K562 (cell line): ENCODE results near the gene KCNK3. TPM values are rescaled to one million over a fixed set of nuclear protein-coding genes. Genes with fewer than 3 reads are reported as not detected.

Experiments
- ATAC-seq: fragments of 200-7000 bp; cut with Tn5 transposase; 3 replicates; pipeline ENCODE4 v1.9.1; 2020; ENCODE audit warnings: moderate library complexity
- BruUV-seq: library from RNA; stranded (reverse); fragments of 400-500 nt; replicated peaks from 2 replicates; lab custom pipeline; 2021; lab: Mats Ljungman, UMichigan
- CTCF ChIA-PET: fragments of 300-600 bp; formaldehyde crosslinking; extraction: SDS; loops from one replicate; lab custom pipeline; 2021; ENCODE audit warnings: low intra/inter-chr PET ratio; lab: Yijun Ruan, JAX
- POLR2A ChIA-PET: fragments of 300-600, 350-650 bp; sonication (Branson Sonifier 250); formaldehyde crosslinking; extraction: SDS; loops from one replicate; lab custom pipeline; 2021; ENCODE audit warnings: antibody characterized with exemption, inconsistent platforms; lab: Yijun Ruan, JAX
- DNase-seq, 4 experiments: peaks; one replicate each; pipeline versions ENCODE4 v3.0.0 to v3.0.0-alpha.2; 2011 to 2018; ENCODE audit warnings: low spot score in 3 of 4, mixed read lengths in 3 of 4; ENCODE audit errors: extremely low read depth in 1 of 4
- FAIRE-seq: peaks from 2 replicates; lab custom pipeline; 2011; peaks lifted over from hg19 to GRCh38; lab: Jason Lieb, UNC
- H2AFZ ChIP-seq: 2 replicates; pipeline ENCODE4 v1.6.0; 2011; ENCODE audit warnings: low read depth, low read length, control low read depth, inconsistent platforms
- H3K27ac ChIP-seq: fragments of 200-600 bp; 3 replicates; pipeline ENCODE4 v1.8.0; 2011; ENCODE audit warnings: low read depth, mild to moderate bottlenecking, control low read depth, inconsistent platforms, low read length, moderate library complexity, mixed read lengths; ENCODE audit errors: extremely low read depth
- H3K27me3 ChIP-seq, 2 experiments: fragments of 300-600 bp in 1 of 2; 2 replicates in 1 of 2; 3 replicates in 1 of 2; pipeline versions ENCODE4 v1.6.0 to v1.8.0; 2011; ENCODE audit warnings: inconsistent platforms in 2 of 2, low read length in 2 of 2, mild to moderate bottlenecking in 1 of 2, mixed read lengths in 1 of 2, moderate library complexity in 1 of 2; ENCODE audit not compliant: control insufficient read depth in 2 of 2, insufficient read depth in 2 of 2
- H3K36me3 ChIP-seq: fragments of 300-600 bp; 3 replicates; pipeline ENCODE4 v1.8.0; 2011; ENCODE audit warnings: mild to moderate bottlenecking, low read length, inconsistent platforms; ENCODE audit not compliant: control insufficient read depth, insufficient read depth
- H3K4me1 ChIP-seq, 2 experiments: fragments of 200-600 bp in 1 of 2; replicated peaks in 1 of 2; 2 replicates in 1 of 2; 3 replicates in 1 of 2; pipeline versions ENCODE4 v1.5.1 to v1.8.0; 2011; ENCODE audit warnings: inconsistent platforms in 2 of 2, low read length in 2 of 2, mild to moderate bottlenecking in 1 of 2, mixed read lengths in 1 of 2, moderate library complexity in 1 of 2; ENCODE audit not compliant: control insufficient read depth in 2 of 2, insufficient read depth in 2 of 2
- H3K4me2 ChIP-seq: 2 replicates; pipeline ENCODE4 v1.6.1; 2011; ENCODE audit warnings: low read length, control low read depth, inconsistent platforms, mixed read lengths; ENCODE audit not compliant: insufficient read depth
- H3K4me3 ChIP-seq: fragments of 200-600 bp; sonication (generic), shearing (Covaris generic); 2 replicates; pipeline ENCODE4 v1.5.1; 2016; ENCODE audit warnings: control low read depth, inconsistent platforms
- H3K79me2 ChIP-seq: fragments of 200-600 bp; 3 replicates; pipeline ENCODE4 v1.8.0; 2011; ENCODE audit warnings: low read length, inconsistent platforms; ENCODE audit not compliant: control insufficient read depth, insufficient read depth
- H3K9ac ChIP-seq, 2 experiments: 2 replicates each; pipeline versions ENCODE4 v1.6.0 to v1.6.1; 2011; ENCODE audit warnings: low read depth in 2 of 2, low read length in 2 of 2, control low read depth in 1 of 2, inconsistent platforms in 1 of 2, mild to moderate bottlenecking in 1 of 2, mixed read lengths in 1 of 2; ENCODE audit not compliant: insufficient read depth in 1 of 2
- H3K9me1 ChIP-seq: one replicate; pipeline ENCODE4 v1.6.0; 2011; ENCODE audit warnings: inconsistent platforms, mild to moderate bottlenecking, low read length, moderate library complexity; ENCODE audit not compliant: control insufficient read depth, insufficient read depth
- H3K9me3 ChIP-seq: replicated peaks from 2 replicates; pipeline ENCODE4 v1.5.1; 2011; ENCODE audit warnings: low read depth, low read length, inconsistent platforms; ENCODE audit not compliant: control insufficient read depth, insufficient read depth
- H4K20me1 ChIP-seq: replicated peaks from 2 replicates; pipeline ENCODE4 v1.6.1; 2011; ENCODE audit warnings: low read length, inconsistent platforms, mixed read lengths; ENCODE audit not compliant: control insufficient read depth, insufficient read depth
- BRF1 ChIP-seq: IDR thresholded peaks from 3 replicates; pipeline ENCODE4 v1.6.1; 2011; ENCODE audit warnings: borderline replicate concordance, mild to moderate bottlenecking; ENCODE audit not compliant: insufficient read length; ENCODE audit errors: extremely low read depth
- CCAR2 ChIP-seq: fragments of 200-400 bp; formaldehyde crosslinking; IDR thresholded peaks from 2 replicates; pipeline ENCODE4 v1.6.1; 2017; ENCODE audit warnings: mild to moderate bottlenecking, low read depth, low read length
- CEBPG ChIP-seq, 3 experiments: fragments of 200-800 bp in 1 of 3; sonication (Bioruptor generic) in 1 of 3; sonication (generic) in 1 of 3; formaldehyde crosslinking in 1 of 3; IDR thresholded peaks in 2 of 3; conservative IDR thresholded peaks in 1 of 3; 2 replicates each; pipeline versions ENCODE4 v1.6.1 to v1.8.0; 2016 to 2022; ENCODE audit warnings: missing compliant biosample characterization in 2 of 3, missing genetic modification characterization in 2 of 3, mild to moderate bottlenecking in 1 of 3, missing genetic modification reagents in 1 of 3
- CHCHD3 ChIP-seq: fragments of 250-450 bp; sonication (Bioruptor Pico); IDR thresholded peaks from 2 replicates; pipeline ENCODE4 v2.1.2; 2022; ENCODE audit warnings: mild to moderate bottlenecking
- EZH2 ChIP-seq: IDR thresholded peaks from 2 replicates; pipeline ENCODE4 v1.6.1; 2012; ENCODE audit warnings: low read depth, mild to moderate bottlenecking, inconsistent platforms, low read length, borderline replicate concordance
- MCM2 ChIP-seq: fragments of 450-650 bp; IDR thresholded peaks from 2 replicates; pipeline ENCODE4 v1.6.1; 2017; ENCODE audit warnings: low read depth, mild to moderate bottlenecking
- SIRT6 ChIP-seq: IDR thresholded peaks from one replicate; pipeline ENCODE4 v1.6.1; 2012; ENCODE audit warnings: low read depth, mild to moderate bottlenecking, control low read depth, inconsistent platforms, low read length, moderate library complexity
- SMAD4 ChIP-seq: fragments of 250-450 bp; sonication (Bioruptor Pico); conservative IDR thresholded peaks from 2 replicates; pipeline ENCODE4 v1.8.0; 2021; ENCODE audit warnings: inconsistent platforms, mild to moderate bottlenecking, moderate library complexity
- SMARCC2 ChIP-seq: fragments of 450-650 bp; IDR thresholded peaks from 2 replicates; pipeline ENCODE4 v1.6.1; 2017; ENCODE audit warnings: antibody characterized with exemption, moderate library complexity, mild to moderate bottlenecking, low read depth
- ZNF347 ChIP-seq: fragments of 450-650 bp; formaldehyde crosslinking; IDR thresholded peaks from 2 replicates; pipeline ENCODE4 v1.4.0; 2020; ENCODE audit warnings: low read depth, mild to moderate bottlenecking, moderate library complexity
- ZNF384 ChIP-seq: IDR thresholded peaks from 2 replicates; pipeline ENCODE4 v1.6.1; 2012; ENCODE audit warnings: low read depth, low read length, improper control_type of control experiment
- ZNF561 ChIP-seq: fragments of 450-650 bp; formaldehyde crosslinking; conservative IDR thresholded peaks from 2 replicates; pipeline ENCODE4 v1.4.0; 2020; ENCODE audit warnings: mild to moderate bottlenecking, moderate library complexity
- WGBS: fragments of 100-300 bp; shearing (Covaris generic); methylation state at CpG from one replicate; pipeline ENCODE4 v1.1.6; 2016; ENCODE audit warnings: low coverage, mixed read lengths; ENCODE audit not compliant: insufficient coverage; ENCODE audit errors: missing lambda C conversion rate; 5-methylcytosine and 5-hydroxymethylcytosine counted together
- in situ Hi-C: fragments of 300-500 bp; cut with MboI; formaldehyde crosslinking; loops from 4 replicates; pipeline ENCODE4 v1.15.0; 2018; ENCODE audit warnings: inconsistent platforms, mixed read lengths
- intact Hi-C: fragments of 100-400 bp; cut with micrococcal nuclease; formaldehyde crosslinking; loops from 2 replicates; pipeline ENCODE4 v1.14.2; 2022
- polyA plus RNA-seq, 8 experiments: library from polyadenylated mRNA; depleted of rRNA in 4 of 8; stranded (reverse) in 5 of 8; unstranded in 3 of 8; fragments of >200 nt; fragmentation: Nextera tagmentation in 2 of 8; fragmentation: Illumina TruSeq in 1 of 8; extraction: Ambion mirVana in 2 of 8; extraction: Trizol in 1 of 8; gene quantifications; 2 replicates each; pipeline versions ENCODE4 v1.2.1 to v1.2.3, GENCODE V29; 2011 to 2014; ENCODE audit warnings: inconsistent platforms in 1 of 8, missing spikeins in 1 of 8
- total RNA-seq, 7 experiments: library from RNA; depleted of rRNA in 6 of 7; stranded (reverse); fragments of >200 nt in 6 of 7; fragmentation: Illumina TruSeq in 2 of 7; extraction: Trizol in 2 of 7; gene quantifications; 2 replicates each; pipeline versions ENCODE4 v1.2.1 to v1.2.3, GENCODE V29; 2011 to 2021; ENCODE audit warnings: low replicate concordance in 1 of 7

Gene KCNK3
- total and polyA plus RNA-seq, 9 of the 15 experiments (the other 6 are each of a cell fraction or from before 2014, with no cell fraction given), result 0.01 to 0.20 (median 0.07) TPM; not detected in 5

- in situ Hi-C loops, result no loop called here
- POLR2A ChIA-PET, result interaction anchor here (0.9 to 1.9 kb wide), 2 partner anchors 9 to 32 kb away, joined by 3 to 6 read pairs; no protein-coding TSS in a partner anchor
- no peak for ATAC-seq
- BruUV-seq, result no TSS peak
- WGBS, result 2% methylated on average over 5 of the region's 5 CpGs
- H3K27ac ChIP-seq, result no peak overlapping the region
- H2AFZ ChIP-seq, result no peak overlapping the region
- no peak overlapping the region for H3K9ac ChIP-seq
- H4K20me1 ChIP-seq, result no peaks in the 10 kb centered on the region
- H3K36me3 ChIP-seq, result no peaks in the 10 kb centered on the region
- H3K27me3 ChIP-seq, result peaks cover 10 to 51% of the 10 kb centered on the region in 2 experiments; a peak in 4 of 5 replicates
- DNase-seq, result no peak
- H3K9me3 ChIP-seq, result no peaks in the 10 kb centered on the region
- H3K9me1 ChIP-seq, result no peaks in the 10 kb centered on the region
- FAIRE-seq, result no peak
- TF ChIP-seq BRF1 (no peak), SMAD4 (CRISPR knock-in tag) (no peak), SMARCC2 (no peak), SIRT6 (no peak), MCM2 (no peak), CCAR2 (no peak), CHCHD3 (no peak), CEBPG (CRISPR knock-in tag; IDR thresholded peaks at IDR 0.05) (no peak), CEBPG (tag; conservative IDR thresholded peaks at IDR 0.05 in 1 of 2, IDR thresholded peaks at IDR 0.05 in 1 of 2) (no peak), EZH2 (no peak), ZNF347 (CRISPR knock-in tag) (no peak), ZNF561 (CRISPR knock-in tag) (no peak), ZNF384 (no peak)
- TF ChIP-seq, all 486 proteins: peak for 0
- no peak overlapping the region for H3K4me3 ChIP-seq
- intact Hi-C loops, result no loop called here
- H3K79me2 ChIP-seq, result no peaks in the 10 kb centered on the region
- no peak overlapping the region for H3K4me2 ChIP-seq
- no peaks in the 10 kb centered on the region for H3K4me1 ChIP-seq
- CTCF ChIA-PET, result no interaction called here
Measured at GRCh38 chr2:26671691-26672090, 20.8 kb upstream of the KCNK3 start.
